Fibroblast of lung (primary cell): ENCODE data around the gene MACROD1. TPM values are rescaled to one million over a fixed set of nuclear protein-coding genes. Genes with fewer than 3 reads are reported as not detected.

ENCODE experiments used
- DNase-seq, 2 donors: peaks; one replicate each; pipeline versions ENCODE4 v3.0.0 to v3.0.0-alpha.2; 2010; ENCODE audit warnings: low read depth in 2 of 2
- H2AFZ ChIP-seq: 2 replicates; pipeline ENCODE4 v1.5.1; 2012; ENCODE audit warnings: low read length, control low read depth, inconsistent platforms
- H3K27ac ChIP-seq: 2 replicates; pipeline ENCODE4 v1.5.1; 2011; ENCODE audit warnings: low read length, control low read depth; ENCODE audit not compliant: insufficient read depth
- H3K27me3 ChIP-seq: 2 replicates; pipeline ENCODE4 v1.5.1; 2011; ENCODE audit warnings: mild to moderate bottlenecking, low read length; ENCODE audit not compliant: control insufficient read depth, insufficient read depth
- H3K36me3 ChIP-seq: 2 replicates; pipeline ENCODE4 v1.5.1; 2011; ENCODE audit warnings: low read length; ENCODE audit not compliant: control insufficient read depth, insufficient read depth
- H3K4me1 ChIP-seq: 2 replicates; pipeline ENCODE4 v1.5.1; 2011; ENCODE audit warnings: low read length; ENCODE audit not compliant: control insufficient read depth, insufficient read depth; ENCODE audit errors: extremely low read depth
- H3K4me2 ChIP-seq: 2 replicates; pipeline ENCODE4 v1.5.1; 2011; ENCODE audit warnings: low read length, control low read depth; ENCODE audit not compliant: insufficient read depth; ENCODE audit errors: extremely low read depth
- H3K4me3 ChIP-seq, 4 experiments: fragments of 200-600 bp in 1 of 4; sonication (generic) in 1 of 4; replicated peaks in 1 of 4; 2 replicates each; pipeline ENCODE4 v1.5.1; 2011 to 2016; ENCODE audit warnings: low read length in 4 of 4, low read depth in 3 of 4, mild to moderate bottlenecking in 3 of 4, control low read depth in 2 of 4, inconsistent platforms in 1 of 4, mixed read lengths in 1 of 4; ENCODE audit not compliant: insufficient read depth in 1 of 4; ENCODE audit errors: control extremely low read depth in 1 of 4
- H3K79me2 ChIP-seq: 2 replicates; pipeline ENCODE4 v1.5.1; 2012; ENCODE audit warnings: mild to moderate bottlenecking, low read length, inconsistent platforms; ENCODE audit not compliant: control insufficient read depth, insufficient read depth
- H3K9ac ChIP-seq: 2 replicates; pipeline ENCODE4 v1.5.1; 2011; ENCODE audit warnings: mild to moderate bottlenecking, low read length, control low read depth; ENCODE audit not compliant: insufficient read depth
- H3K9me3 ChIP-seq: 2 replicates; pipeline ENCODE4 v1.5.1; 2012; ENCODE audit warnings: low read depth, low read length; ENCODE audit not compliant: control insufficient read depth, insufficient read depth
- H4K20me1 ChIP-seq: 2 replicates; pipeline ENCODE4 v1.5.1; 2011; ENCODE audit warnings: low read length; ENCODE audit not compliant: control insufficient read depth, insufficient read depth; ENCODE audit errors: extremely low read depth
- CTCF ChIP-seq, 2 donors: IDR thresholded peaks in 1 of 2; conservative IDR thresholded peaks in 1 of 2; 1 replicate in 1 of 2; 2 replicates in 1 of 2; pipeline ENCODE4 v1.5.1; 2011 to 2012; ENCODE audit warnings: low read length in 2 of 2, control low read depth in 1 of 2, inconsistent platforms in 1 of 2, low read depth in 1 of 2, mild to moderate bottlenecking in 1 of 2
- EZH2 ChIP-seq: IDR thresholded peaks from 2 replicates; pipeline ENCODE4 v1.5.1; 2012; ENCODE audit warnings: low read length, control low read depth, mild to moderate bottlenecking; ENCODE audit errors: missing control alignments
- polyA plus RNA-seq, 2 donors: library from polyadenylated mRNA; depleted of rRNA in 1 of 2; stranded (reverse) in 1 of 2; unstranded in 1 of 2; fragments of >200 nt; gene quantifications; 2 replicates each; pipeline ENCODE4 v1.2.1, GENCODE V29; 2011 to 2012; ENCODE audit warnings: missing spikeins in 1 of 2
- total RNA-seq: library from RNA; depleted of rRNA; stranded (reverse); fragments of >200 nt; gene quantifications from 2 replicates; pipeline ENCODE4 v1.2.1, GENCODE V29; 2014

The MACROD1 gene
- total and polyA plus RNA-seq, 2 donors (not counting 1 experiment from before 2014, with no cell fraction given): 8.8 to 24.8 TPM

- H3K9me3 ChIP-seq: no peaks in the 10 kb centered on the region
- H3K4me1 ChIP-seq: no peaks in the 10 kb centered on the region
- no peak overlapping the region for H2AFZ ChIP-seq
- no peaks in the 10 kb centered on the region for H3K79me2 ChIP-seq
- no peaks in the 10 kb centered on the region for H3K27me3 ChIP-seq
- H3K36me3 ChIP-seq: no peaks in the 10 kb centered on the region
- no peak for DNase-seq
- no peak overlapping the region for H3K4me3 ChIP-seq
- H3K27ac ChIP-seq: no peak overlapping the region
- no peaks in the 10 kb centered on the region for H4K20me1 ChIP-seq
- no peak for TF ChIP-seq EZH2
- no peak for TF ChIP-seq CTCF (conservative IDR thresholded peaks at IDR 0.05 in 1 of 2, IDR thresholded peaks at IDR 0.05 in 1 of 2; ENCODE audit: low read depth in 1 of 2, low read length in 2 of 2)
- H3K9ac ChIP-seq: no peak overlapping the region
- H3K4me2 ChIP-seq: no peak overlapping the region
Observed at GRCh38 chr11:64150481-64151239, 15.3 kb downstream of the MACROD1 start.

GRCh38 chr11:64150051-64150450, 15.9 kb downstream of the MACROD1 start:
- no peaks in the 10 kb centered on the region for H3K27me3 ChIP-seq
- no peak overlapping the region for H3K4me2 ChIP-seq
- no peaks in the 10 kb centered on the region for H3K79me2 ChIP-seq
- H4K20me1 ChIP-seq: no peaks in the 10 kb centered on the region
- no peak overlapping the region for H2AFZ ChIP-seq
- H3K36me3 ChIP-seq: no peaks in the 10 kb centered on the region
- no peak for DNase-seq
- no peak overlapping the region for H3K27ac ChIP-seq
- no peak overlapping the region for H3K9ac ChIP-seq
- H3K9me3 ChIP-seq: no peaks in the 10 kb centered on the region
- TF ChIP-seq EZH2 (no peak), CTCF (conservative IDR thresholded peaks at IDR 0.05 in 1 of 2, IDR thresholded peaks at IDR 0.05 in 1 of 2; ENCODE audit: low read depth in 1 of 2, low read length in 2 of 2) (no peak)
- H3K4me3 ChIP-seq: no peak overlapping the region
- no peaks in the 10 kb centered on the region for H3K4me1 ChIP-seq

DNA sequence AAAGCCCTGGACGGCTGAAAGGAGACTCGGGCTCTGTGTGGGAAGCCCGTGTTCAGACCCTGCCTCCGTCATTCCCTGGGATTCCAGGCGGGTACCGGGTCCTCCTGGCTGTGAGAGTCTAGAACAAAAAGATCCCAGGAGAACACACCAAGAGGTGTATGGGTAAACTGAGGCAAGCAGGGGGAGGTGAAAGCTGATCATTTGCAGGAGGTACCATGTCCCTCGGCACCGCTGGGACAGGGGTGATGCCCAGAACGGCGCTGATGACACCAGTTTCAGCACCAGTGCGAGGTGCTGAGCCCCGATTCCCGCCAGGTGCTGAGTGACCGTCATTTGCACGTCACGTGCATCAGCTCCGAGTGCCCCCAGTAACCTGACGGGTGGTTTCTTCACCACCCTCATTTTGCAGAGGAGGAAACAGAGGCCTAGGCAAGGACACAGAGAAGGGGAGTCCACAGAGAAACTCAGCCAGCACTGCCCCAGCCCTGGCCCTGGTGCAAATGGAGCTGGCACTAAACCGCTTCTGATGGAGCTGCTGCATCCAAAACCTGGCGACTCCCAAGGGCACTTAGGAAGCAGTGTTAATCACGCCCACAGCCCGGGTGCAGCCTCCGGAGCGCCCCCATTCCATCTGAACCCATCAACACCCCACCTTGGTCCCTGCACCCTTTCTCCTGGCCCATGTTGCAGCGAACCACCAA, 16.8 kb downstream of the MACROD1 start:
- H3K4me2 ChIP-seq: no peak overlapping the region
- no peaks in the 10 kb centered on the region for H3K36me3 ChIP-seq
- H3K9me3 ChIP-seq: no peaks in the 10 kb centered on the region
- H3K4me1 ChIP-seq: no peaks in the 10 kb centered on the region
- DNase-seq: no peak
- no peak overlapping the region for H3K27ac ChIP-seq
- TF ChIP-seq CTCF (conservative IDR thresholded peaks at IDR 0.05 in 1 of 2, IDR thresholded peaks at IDR 0.05 in 1 of 2; ENCODE audit: low read depth in 1 of 2, low read length in 2 of 2) (no peak), EZH2 (no peak)
- no peaks in the 10 kb centered on the region for H3K79me2 ChIP-seq
- no peak overlapping the region for H3K4me3 ChIP-seq
- H4K20me1 ChIP-seq: no peaks in the 10 kb centered on the region
- H2AFZ ChIP-seq: no peak overlapping the region
- no peaks in the 10 kb centered on the region for H3K27me3 ChIP-seq
- no peak overlapping the region for H3K9ac ChIP-seq
